NCI-H1694 treated with DMSO at 0.1 percent for 48 hours (cell line): ENCODE results near the gene CAV1.

Experiments
- DNase-seq: peaks from one replicate; lab custom pipeline; 2025; lab: John Stamatoyannopoulos, UW

CAV1 gene

DNA sequence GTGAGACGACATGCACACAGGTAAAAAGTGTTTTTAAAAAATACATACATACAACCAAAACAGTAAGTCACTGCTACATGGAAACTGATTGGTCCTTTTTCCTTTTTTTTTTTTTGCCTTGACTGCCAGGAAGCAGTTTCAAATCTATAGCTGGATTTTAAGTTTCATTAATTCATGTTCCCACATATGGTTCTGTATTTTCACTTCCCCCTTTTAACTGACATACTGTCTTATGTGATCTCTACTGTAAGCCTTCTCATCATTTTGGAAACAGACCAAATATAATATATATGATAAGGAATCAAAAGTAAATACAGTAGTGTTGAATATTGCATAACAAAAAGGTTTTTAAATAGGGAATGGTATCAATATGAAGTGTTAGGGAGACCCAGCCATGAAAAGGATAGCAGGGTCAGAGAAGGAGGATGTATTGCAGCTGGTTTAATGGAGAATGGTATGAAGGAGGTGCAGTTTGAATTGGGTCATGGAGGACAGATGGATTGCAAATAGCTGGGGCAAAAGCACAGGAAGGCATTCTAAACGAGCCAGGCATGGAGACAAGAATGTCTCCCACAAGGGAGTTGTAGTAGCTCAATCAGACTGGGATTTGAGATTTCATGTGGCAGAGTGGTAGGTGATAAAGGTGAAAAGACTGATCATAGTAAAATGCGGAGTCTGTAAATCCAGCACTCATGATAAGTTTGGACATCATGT, 5.4 kb downstream of the CAV1 start:
- no peak for DNase-seq

DNA sequence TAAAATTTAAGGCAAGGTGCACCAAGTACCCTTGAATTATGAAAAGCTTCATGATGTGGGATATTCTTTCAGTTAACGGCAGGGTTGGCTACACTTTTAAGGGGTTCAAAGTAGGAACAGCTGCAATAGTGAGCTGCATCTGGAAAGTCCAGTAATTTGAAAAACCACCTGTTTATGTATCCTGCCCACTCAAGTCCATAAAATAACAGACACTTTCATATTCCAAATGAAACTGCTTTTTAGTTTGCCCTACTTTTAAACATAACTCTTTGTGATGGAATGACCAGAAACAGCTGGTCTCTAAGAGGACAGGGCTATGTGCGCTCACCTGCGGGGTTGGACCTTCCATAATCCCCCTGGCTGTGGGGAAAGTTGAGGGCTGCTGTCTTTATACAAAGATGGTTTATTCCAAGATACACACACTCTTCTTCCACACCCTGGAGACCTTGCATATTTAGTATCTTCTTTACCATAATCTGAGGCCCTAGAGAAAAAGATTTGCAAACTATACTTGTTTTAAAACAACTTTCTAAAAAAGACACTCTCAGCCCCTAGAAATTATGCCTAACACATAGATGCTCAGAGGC, 7.4 kb downstream of the CAV1 start:
- DNase-seq = no peak

DNA sequence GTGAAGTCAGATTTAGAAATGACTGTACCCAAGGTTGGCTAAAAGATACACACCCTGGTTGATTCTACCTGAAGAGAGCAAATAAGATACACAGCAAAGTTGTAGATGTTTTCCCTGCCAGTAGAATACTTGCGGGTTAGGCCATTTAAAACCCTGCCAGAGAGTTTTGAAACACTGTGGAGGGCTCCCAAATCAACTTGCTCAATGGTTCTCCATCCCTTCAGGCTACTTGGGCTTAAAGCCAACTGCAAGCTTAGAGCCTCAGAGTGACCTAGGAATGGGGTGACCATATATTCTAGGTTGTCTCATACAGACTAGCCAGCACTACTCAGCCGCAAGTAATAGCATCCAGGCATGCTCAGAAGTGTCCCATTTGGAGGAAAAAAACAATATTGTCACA, 10.0 kb downstream of the CAV1 start:
- DNase-seq = no peak

DNA sequence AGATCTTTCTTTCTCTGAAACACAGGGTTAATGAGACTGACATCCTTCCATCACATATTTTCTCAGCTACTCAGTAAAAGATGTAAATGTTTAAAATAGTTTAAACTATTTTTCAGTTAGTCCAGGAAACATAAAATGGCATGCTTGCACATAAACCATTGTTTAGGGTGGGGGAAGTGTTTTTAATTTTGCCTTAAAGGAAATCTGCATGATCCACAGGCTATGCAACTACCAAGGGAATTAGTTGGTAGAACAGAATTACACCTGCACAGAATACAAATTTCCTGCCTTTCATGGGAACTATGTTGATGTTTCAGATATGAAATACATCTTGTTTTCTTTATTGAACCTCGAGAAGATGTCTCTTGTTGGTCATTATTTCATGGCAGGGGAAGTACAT, 10.6 kb downstream of the CAV1 start:
- DNase-seq = no peak

DNA sequence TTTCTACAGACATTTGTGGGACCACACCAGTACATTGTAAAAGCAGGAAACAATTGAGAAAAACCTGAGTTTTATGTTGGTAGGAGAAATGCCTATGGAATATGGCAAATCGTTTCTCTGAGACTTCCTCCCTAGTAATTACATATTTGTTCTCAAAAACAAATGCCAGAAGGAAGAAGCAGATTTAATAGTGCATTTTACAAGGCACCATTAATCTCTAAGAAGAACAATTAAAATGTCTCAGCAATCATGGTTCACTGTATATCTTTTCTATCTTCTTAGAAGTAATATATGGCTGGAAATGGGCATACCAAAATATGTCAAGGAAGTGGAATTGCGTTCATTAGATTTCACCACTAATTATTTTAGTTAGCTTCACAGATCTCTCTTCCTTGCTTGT, 13.3 kb downstream of the CAV1 start:
- no peak for DNase-seq

DNA sequence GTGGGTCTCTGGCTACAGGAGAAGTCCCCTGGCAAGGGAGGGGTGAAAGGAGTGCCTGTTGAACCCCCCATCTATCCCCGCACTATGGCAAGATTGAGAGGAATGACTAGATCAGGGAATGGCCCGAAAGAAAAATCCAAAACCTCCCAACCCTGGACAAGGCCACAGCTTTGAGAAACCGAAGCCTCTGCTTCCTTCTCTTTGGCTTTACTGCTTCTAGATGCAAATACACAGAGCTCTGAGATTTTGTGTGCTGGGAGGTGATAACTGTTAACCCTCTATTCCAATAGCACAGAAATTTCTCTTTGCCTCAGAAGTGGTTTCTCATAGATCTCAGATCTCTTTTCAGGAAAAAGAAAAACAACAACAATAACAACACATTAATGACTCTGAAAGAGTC, 15.0 kb downstream of the CAV1 start:
- no peak for DNase-seq

DNA sequence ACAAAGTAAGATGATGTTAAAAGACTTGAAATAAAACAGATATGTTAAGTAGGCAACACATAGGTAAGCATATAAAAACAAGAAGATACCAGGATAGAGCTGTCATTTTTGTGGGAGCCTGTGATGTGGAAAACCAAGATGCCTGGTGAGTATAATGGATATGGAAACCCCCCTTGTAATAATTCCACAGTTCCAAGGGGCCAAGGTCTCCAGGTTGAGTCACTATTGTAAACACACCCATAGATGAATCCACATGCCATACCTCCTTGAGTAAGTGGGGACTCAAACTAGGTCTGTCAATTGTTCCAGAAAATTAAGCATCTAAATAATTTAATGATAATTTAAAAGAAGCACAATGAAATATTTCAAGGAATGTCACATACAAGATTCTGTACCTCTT, 15.9 kb downstream of the CAV1 start:
- DNase-seq = no peak

DNA sequence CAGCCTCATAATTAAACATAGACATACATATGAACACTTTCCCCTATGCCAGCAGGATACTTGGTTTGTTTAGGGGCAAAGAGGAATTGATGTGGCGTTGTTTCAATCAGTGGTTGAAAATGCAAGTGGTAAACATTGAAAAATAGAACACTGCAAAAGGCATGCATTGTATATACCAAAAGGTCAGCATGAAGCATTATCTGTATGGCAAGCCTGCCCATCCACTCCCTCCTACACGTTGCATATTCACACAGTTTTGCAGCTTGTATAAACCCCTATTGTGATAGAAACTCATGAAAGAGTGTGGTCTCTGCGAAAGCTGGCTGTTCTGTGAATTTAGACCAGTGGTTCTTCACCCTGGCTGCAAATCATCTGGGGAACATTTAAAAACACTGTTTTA, 17.1 kb downstream of the CAV1 start:
- no peak for DNase-seq

DNA sequence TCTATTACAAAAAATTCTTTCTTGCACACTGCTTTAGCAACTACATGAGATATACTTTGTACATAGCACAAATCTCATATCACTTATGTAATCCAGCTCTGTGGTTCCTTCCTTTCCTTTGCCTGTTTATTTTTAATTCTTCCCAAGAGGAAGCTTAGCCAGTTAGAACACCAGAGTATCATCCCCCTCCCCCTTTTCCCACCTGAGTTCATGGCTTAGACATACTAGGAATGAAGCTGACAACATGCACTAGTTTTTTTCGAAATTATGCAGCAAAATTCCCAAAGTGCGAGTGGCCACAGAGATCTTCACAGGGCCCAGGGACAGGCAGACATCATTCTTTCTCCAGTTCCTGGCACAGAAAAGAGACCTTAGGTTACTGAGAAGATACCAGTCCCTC, 17.8 kb downstream of the CAV1 start:
- DNase-seq = no peak

DNA sequence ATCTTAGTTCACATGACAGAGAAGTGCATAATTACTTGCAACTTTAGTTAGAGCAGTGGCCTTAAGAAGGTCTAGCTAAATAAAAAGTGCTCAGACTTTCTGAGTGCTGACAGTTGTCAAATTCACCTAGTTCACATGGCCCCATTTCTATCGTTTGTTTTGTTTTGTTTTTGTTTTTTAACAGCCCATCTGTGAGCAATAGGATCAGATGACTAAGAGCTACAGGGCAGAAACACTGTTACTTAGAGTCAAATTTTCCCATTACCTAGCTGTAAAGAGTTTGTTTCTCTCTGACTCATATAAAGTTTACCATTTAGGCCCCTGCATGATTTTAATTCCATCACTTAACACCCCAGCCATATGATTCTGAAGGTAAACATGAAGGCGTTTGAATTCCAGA, 18.8 kb downstream of the CAV1 start:
- no peak for DNase-seq

DNA sequence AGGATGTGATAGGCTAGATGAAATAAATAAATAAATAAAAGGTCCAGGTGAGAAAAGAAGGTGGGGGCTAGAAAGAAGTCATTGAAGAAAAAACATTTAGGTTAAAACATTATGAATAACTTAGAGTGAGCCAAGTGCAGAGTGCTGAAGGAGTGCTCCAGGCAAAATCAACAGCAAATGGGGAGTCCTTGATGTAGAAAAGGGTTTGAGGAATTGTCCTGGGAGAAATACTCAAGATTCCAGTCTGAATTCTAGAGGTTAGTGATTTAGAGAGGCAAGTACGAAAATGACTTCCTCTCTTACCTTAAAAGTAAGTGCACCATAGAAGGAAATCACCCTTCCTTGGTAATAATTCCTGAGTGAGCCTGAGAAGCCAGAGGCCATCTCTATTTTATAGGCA, 19.7 kb downstream of the CAV1 start:
- DNase-seq = no peak

DNA sequence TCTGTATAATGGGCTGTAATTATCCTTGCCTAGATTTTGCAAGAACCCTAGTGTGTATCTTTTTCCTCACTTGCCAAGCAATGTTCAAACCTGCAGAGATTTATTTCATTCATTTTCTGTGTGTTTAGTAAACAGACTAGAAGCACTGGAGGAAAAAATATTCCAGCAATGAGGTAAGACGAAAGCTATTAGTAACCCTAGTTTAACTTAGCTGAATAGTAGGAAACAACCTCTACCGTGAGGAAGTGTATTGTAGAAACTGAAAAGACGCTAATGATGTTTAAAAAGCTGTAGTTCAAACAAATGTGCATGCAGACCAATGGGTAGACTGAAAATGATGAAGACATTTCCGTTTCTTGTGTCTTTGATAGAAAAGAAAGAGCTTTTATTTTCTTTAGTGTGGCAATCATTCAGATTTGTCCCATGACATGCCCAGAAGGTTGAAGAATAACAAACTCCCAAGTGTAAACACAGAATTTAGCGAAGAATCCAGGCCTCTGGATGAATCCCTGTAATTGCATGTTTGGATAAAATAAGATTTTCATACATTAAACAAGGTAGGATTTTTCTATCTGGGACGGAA, 20.7 kb downstream of the CAV1 start:
- DNase-seq = no peak

DNA sequence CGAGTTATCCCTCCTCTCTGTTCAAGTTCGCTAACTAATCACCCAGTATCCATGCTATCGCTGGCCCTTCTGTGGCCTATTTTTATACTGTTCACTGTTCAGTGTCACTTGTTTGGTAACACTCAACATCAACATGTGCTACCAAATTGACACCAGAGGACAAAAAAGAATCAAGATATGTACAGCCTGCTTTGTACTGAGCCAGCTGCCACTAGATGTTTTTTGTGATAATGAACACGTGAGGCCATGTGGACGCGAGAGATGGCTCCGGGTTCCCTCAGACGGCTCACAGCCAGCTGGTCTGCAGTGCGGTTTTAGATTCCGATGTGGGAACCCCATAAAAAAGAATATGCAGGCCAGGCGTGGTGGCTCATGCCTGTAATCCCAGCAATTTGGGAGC, 21.2 kb downstream of the CAV1 start:
- no peak for DNase-seq

DNA sequence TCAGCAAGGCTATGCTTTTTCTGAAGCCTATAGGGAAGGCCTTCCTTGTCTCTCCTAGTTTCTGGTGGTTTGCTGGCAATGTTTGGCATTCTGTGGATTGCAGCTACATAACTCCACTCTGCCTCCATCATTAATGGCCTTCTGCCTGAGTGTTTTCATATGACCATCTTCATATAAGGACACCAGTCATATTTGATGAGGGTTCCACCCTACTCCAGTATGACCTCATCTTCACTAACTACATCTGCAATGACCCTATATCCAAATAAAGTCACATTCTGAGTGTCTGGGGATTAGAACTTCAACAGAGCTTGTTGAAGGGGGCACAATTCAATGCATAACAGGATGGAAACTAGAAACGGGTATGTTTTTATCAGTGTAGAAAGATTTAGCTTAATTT, 22.1 kb downstream of the CAV1 start:
- DNase-seq = no peak

DNA sequence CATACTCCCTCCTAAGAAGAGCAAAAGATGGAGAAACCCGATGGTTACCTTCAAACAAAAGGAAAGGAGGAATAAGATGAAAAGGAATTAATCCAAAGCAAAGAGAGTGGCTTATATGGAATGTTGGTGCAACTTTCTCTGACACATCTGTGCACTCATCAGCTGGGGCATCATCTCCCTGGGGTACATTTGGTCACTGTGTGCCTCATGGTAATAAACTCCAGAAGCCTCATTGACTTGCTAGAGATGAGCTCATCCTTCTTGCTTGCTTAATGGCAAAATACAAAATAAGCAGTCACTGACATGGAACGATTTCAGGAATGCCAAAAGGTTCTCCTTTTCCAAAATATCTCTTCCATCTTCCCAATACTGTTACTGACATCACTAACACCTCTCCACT, 22.5 kb downstream of the CAV1 start:
- DNase-seq = no peak

DNA sequence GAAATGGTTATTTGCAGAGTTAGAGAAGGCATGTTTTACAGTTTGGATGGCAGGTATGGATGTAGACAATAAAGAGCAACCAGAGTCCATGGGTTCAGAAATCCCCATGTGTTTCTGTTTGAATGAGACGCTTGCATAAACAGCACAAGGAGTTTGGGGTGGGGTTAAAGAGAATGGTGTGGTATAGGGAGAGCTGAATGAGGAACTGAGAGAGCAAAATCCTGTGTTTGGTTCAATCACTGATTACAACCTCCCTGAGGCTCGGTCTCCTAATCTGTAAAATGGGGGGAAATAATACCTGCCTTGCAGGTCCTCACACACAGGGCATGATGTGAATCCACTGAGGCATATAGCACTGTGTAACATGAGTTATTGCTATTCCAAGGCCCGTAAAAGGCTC, 23.7 kb downstream of the CAV1 start:
- no peak for DNase-seq

DNA sequence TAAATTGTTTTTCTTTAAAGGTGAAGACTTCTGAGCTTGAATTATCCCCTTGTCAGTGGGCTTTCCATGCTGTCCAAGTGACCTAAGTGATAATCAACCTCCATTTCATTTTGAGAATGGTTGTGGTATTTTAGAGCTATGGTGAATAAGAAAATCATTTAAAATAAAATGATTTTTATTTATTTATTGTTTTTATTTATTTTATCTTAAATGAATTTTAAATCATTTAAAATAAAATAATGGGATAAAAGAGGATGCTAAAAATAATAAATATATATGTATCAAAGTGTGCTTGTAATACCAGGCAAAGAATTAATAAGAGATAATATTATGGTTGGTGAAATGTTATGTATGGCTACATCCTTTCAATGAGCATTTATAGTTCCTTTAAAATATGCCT, 24.5 kb downstream of the CAV1 start:
- DNase-seq = no peak

DNA sequence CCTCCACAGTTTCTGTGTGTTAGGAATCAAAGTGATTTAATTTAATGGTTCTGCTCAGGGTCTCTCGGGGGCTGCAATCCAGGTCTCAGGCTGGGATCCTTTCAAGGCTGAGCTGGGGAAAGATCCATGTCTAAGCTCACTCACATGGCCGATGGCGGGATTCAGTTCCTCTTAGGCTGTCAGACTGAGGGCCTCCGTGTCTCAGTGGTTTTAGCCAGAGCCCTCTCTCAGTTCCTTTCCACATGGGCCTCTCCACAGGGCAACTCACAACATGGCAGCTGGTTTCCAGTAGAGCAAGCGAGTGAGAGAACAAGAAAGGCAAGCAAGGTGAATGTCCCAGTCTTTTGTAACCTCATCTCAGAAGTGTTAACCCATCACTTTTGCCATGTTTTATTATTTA, 26.9 kb downstream of the CAV1 start:
- DNase-seq = no peak

DNA sequence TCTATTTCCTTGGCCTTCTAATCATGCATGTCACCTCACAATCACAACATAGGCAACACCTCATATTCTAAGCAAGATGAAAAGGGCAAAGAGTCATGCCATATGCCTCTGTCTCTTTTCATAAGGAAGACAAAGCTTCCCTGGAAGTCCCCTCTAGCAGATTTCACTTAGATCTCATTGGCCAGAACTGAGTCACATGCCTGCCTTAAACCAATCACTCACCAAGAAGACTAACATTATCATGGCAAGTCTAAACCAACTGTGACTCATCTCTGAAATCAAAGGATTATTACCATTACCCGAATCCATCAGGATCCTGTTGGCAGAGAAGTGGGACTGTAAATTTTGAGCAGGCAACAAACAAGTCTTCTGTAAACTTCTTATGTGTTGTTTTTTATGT, 27.8 kb downstream of the CAV1 start:
- no peak for DNase-seq

DNA sequence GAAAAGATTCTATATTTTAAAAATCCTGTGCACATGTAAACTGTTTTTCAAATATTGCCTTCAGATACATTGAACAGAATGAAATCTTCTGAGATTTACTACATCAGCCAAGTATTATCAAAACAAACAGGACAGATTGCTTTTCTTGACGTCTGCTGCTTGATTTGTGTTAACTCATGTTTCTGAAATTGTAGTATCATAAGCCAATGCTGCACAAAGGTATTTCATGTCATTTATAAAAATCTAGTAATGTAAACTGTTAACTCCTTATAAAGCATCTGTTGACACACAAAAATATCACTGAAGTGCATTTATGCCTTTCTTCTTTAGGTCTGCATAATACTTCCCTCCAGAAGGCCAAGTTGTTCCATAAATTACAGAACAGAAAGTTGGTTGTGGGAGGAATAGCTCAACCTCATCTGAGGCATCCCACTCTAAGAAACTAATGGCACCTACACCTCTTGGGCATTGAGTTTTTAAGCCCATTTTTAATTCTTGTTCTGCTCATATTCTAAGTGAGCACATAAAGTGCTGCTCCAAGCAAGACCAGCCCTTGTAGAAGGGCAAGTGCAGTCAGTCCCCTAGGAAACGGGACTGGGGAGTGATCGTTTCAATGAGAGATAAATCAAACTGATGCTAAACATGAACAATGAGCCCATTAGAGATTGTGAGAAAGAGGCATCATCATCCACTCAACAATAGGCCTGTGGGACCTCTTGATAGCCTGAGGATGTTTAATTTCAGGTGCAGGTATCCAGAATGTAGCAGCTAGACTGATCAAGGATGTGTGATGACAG, 28.5 kb downstream of the CAV1 start:
- no peak for DNase-seq

DNA sequence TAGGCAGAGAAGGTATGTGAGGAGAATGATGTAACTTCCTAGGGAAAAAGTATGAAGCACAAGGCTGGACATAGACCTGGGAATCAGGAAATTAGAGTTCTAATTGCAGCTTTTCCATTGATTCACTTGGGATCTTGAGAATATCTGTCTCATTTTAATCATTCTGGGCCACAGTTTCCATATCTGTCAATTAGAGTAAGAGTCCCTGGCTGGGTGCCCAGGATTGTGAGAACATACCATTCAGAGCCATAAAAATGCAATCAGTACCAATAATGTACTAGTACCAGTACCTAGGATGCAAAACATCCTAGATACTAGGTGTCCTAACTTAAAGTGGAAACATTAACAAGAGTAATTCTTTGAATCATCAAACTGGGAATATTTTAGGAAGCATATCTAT, 29.6 kb downstream of the CAV1 start:
- DNase-seq = no peak

DNA sequence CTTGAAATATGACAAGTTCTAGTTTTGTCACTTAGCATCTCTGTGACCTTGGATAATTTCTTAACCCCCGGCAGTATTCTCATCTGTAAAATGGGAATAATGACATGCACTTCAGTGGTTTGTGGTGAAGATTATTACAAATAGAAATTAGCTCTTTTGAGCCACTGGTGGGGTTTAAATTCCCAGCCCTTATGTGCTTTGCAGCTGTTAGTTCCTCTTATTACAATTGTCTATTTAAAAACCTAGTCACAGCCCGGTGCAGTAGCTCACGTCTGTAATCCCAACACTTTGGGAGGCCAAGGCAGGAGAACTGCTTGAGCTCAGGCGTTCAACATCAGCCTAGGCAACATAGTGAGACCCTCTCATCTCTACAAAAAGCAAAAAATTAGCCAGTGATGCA, 30.1 kb downstream of the CAV1 start:
- DNase-seq = no peak

DNA sequence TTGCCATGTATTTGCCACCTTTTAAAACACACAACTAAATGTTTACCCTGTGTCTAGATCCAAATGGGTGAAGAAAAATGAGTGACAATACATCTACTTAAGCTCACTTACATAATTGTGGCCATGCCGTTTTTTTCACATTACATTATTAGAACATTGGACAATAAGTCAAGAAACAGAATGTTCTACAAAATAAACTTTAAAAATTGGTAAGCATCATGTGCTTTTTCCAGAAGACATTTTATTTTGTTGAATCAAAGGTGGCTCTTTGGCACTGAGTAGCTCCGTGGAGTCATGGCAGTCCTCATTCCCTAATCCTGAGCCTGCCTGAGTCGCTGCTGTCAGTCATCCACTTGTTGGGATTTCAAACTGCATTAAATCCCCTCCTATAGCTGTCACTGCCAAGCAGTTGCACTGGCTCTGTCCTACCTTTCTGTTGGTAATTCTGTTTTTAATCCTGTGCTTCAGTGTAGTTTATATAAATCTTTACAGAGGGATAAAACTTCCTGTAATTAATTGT, 32.3 kb downstream of the CAV1 start:
- no peak for DNase-seq
